Measurements from ENCODE around the gene SLC5A12.

Gene SLC5A12, protein sequence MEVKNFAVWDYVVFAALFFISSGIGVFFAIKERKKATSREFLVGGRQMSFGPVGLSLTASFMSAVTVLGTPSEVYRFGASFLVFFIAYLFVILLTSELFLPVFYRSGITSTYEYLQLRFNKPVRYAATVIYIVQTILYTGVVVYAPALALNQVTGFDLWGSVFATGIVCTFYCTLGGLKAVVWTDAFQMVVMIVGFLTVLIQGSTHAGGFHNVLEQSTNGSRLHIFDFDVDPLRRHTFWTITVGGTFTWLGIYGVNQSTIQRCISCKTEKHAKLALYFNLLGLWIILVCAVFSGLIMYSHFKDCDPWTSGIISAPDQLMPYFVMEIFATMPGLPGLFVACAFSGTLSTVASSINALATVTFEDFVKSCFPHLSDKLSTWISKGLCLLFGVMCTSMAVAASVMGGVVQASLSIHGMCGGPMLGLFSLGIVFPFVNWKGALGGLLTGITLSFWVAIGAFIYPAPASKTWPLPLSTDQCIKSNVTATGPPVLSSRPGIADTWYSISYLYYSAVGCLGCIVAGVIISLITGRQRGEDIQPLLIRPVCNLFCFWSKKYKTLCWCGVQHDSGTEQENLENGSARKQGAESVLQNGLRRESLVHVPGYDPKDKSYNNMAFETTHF

DNA sequence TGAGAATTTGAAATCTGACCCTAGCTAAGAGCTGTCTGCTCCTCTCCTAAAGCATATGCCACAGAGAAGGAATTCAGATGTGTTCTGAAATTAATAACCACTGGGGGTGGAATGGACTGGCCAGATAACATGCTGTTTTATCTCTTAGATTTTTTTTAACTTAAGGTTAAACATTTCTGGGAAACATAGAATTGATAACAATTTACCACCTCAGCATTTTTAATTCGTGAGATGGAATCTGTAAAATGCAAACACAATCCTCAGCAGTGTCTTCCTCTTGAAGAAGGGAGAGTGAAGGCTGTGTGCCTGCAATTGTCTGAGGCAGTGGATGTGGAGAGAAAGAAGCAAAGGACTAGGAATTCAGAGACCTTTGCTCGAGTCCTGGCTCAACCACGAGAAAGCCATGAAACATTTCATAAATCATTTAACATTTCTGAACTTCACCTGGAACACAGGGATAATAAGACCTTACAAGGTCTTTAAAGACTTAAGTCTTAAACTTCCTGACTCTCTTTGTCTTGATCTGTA is at the start of gene SLC5A12:
Gene SLC5A12, minus strand, starts transcription at position 113 of the 528 bp plus-strand sequence. CDS start 346 bp downstream, outside the sequence.
- DNase-seq: no peak

DNA sequence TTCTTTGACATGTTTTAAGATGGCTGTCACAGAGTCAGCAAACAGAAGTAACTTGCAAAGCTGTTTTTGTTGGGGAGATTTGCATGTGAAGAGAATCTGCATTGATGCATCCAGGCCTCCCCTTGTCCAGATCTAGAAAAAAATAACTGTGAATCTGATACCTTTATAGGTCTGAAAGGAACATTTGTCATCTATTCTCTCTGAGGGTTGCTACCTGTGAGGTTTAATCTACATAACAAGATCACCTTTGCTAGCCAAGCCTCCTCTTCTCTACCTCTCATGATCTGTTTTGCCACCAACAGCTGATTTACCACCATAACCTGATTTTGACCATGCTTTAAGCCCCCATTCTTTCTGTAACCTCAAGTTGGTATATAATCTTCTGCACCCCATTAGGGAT is 47.2 kb upstream of the SLC5A12 start:
- DNase-seq: no peak

DNA sequence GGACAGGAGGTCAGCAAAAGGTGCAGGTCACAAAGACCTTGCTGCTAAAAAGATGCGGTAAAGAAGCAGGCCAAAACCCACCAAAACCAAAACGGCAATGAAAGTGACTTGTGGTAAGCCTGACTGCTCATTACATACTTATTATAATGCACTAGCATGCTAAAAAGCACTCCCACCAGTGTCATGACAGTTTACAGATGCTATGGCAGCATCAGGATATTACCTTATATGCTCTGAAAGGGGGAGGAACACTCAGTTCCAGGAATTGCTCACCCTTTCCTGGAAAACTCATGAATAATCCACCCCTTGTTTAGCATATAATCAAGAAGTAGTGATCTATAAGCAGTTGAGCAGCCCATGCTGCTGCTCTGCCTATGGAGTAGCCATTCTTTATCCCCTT is 45.2 kb upstream of the SLC5A12 start:
- DNase-seq: no peak

DNA sequence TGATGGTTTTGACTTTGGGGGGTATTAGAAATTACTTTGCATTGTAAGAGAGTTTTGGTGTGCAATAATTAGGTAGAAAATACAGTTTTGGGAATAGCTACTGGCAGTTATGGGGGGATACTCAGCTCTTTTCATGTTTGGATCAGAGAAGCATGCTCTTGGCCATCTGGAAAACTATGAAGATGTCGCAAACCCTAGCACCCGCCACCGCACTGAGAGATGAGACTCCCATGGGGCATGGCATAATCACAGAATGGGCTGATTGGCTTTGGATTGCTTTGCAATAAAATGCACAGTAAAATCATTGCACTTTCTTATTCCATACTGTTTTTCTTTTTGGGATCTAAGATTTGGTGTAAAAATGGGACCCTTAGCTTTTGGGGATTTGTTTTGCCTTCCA is 43.5 kb upstream of the SLC5A12 start:
- no peak for DNase-seq

DNA sequence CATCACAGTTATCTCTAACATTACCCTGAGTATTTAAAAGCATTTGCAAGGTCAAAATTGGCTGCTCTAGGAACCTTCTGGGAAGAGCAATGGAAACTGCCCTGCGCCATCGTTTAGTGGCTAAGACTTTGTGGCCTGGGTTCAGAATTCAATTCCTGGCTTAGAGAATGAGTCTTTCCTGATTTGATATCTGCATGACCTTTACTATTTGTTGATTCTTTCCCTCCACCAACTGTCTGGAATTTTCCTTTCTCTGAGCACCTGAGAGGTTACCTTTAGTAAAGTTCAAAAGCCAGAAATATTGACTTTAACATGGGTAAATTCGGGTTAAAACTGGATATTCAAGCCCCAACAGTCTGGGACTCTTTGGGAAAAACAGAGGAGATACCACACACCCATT is 43.0 kb upstream of the SLC5A12 start:
- DNase-seq: no peak

DNA sequence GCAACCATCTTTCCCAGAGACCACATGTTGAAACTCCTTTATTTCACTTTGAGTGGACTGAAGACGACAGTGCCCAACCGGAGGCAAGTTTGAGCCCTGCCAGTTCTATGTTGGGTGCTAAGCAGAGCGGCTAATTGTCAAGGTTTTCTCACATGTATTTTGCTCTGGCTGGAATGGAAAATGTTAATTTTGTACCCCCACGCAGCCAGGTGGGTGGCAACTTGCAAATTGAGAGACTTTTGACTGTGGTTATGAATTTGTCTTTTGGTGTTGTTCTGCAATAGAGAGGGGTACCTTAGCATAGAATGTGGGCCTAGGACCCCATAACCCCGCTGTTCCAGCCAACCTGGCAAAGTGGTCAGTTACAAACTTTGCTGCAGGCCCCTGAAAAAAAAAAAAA is 42.5 kb upstream of the SLC5A12 start:
- DNase-seq: no peak

DNA sequence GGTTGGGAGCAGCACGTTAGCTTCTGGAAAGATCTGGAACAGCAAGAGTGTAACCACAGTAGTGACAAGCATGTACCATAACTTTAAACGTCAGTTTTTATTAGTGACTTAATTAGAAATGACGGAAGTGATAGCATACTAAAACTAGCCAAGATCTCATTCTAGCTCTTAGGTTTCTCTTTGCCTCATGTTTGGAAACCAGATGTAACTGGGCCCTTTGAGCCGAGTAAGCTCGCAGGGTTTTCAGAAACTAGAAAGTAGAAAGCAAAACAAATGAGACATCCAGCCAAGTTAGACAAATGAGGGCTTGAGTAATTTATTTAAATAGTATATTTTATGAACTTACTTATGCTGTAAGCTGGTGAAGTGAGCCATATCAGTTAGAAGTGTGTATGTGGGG is 40.2 kb upstream of the SLC5A12 start:
- no peak for DNase-seq

DNA sequence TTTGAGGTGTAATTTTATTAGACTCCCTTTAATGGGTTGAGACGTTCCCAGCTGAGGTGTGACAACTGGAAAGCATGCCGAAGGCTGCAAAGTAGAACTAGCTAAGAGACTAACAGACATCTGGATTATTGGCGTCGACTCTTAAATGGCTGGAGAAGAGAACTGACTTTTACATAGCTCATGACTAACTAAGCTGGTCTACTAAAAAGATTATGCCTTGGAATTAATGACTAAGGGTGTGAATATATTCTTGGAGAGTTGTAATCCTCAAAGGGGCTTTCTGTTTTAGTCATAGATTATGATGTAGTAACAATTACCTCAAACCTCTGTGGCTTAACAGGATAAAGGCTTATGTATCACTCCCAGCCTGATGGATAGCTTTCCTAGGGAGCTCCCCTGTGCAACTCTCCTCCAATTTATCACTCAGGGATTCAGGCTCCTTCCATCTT is 39.5 kb upstream of the SLC5A12 start:
- DNase-seq: no peak

DNA sequence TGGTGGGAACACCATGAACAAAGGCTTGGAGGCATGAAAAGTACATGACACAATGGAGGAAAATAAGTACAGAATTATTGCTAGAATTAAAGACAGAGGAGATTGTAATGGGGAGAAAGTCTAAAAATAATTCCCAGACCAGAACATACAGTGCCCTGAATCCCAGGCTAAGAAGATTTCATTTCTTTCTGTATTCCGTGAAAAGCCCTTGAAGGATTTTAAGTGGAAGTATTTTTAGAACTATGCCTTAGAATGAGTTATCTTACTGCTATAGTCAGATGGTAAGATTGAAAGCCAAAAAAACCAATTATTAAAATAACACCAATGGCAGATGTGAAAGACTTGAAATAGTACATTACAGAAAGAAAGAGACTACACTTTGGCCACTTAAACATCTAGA is 36.1 kb upstream of the SLC5A12 start:
- DNase-seq: no peak

DNA sequence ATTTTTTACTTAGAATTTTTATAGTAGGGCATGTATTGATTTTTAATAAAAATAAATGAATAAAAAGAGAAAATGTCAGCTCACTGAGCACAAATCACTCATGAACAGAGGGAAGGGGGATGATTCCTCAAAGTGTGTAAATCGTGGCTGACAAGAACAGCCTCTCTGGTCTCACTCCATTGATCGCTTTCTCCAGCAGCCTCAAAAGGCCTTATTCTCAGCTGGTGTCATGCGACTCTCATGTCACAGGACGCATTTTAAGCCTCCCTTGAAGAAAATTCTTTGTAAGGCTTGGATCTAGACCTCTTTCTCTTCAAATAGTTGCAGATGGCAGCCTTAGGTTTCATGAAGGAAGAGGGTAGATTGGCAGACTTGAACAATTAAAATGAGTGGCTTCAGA is 33.9 kb upstream of the SLC5A12 start:
- DNase-seq: no peak

DNA sequence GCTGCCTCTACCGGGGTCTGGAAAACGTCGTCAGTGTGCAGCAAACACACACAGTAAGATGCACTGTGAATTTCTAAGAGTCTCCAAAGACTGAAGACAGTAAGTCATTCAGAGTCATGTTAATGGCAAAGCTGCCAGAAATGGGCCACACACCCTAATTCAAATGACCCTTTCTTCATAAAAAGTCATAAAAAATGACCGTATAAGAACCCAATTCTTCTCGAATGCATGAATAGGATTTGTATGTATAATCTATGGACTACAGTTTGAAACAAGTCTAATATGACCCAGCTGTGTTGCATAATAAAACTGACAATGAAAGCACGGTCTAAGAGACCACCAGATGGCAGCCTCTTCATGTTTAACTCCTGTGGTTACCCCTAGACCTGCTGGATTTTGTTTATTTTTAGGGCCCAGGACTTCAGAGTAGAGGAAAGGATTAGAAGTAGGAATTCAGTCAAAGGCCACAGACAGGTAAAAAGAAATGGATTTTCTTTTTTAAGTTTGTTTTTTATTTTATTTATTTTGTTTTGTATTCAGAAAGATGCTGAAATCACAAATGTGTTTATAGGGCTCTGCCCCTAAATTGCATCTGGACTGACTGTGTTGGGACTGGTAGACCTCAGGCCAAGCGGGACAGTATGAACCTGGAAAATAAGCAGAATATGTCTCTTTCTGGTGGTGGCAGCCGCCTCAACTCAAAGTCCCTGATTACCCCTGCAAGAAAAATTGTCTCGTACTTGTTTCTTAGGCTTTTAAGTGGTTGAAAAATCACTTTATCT is 32.1 kb upstream of the SLC5A12 start:
- DNase-seq: no peak

DNA sequence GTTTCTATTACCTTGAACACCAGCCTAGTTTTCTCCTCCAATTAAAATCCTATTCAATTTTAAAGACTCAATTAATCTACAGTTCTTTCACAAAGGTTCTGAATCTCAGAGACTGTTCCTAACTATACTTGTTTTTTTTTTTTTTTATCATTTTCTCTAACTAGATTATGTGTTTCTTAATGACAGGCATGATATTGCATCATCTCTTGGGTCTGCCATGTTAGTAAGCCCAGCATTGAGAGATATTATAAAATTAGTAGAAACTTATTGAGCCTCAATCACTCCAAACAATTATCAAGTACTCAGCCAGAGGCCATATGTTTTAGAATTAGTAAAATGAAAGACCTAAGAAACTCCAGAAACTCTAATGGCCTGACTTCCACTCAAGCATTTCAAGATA is 28.1 kb upstream of the SLC5A12 start:
- no peak for DNase-seq

DNA sequence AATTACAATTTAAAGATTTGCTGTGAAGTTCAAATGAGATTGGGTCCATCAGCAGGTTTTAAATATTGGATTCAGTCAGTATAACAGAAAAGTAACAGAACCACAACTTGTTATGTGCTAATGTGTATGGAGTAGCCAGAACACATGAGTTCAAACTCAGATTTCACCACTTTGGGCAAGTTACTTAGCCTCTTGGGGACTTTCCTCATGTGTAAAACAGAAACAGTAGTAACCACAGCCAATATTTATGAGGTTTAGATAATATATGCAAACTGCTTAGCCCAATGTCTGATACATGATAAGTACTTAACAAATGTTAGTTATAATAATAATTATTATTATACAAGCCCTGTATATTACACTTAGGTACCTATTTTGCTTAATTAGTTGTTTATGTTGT is 21.8 kb upstream of the SLC5A12 start:
- no peak for DNase-seq

DNA sequence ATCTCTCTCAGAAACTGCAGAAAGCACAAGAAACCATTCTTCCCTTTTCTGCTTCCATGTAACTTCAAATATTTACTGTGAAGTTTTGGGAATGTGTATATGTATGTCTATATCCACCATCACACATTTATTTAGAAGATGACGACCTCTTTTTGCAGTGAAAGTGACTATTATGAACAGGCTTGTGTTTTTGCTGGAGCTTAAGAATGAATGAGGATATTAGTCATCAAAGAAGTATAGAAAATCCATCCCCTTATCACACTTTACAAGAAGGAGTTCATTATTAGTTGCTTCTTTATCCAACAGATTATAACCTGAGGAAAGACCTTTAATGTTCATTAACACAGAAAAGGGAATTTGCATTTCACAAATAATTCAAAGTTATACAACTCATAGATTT is 21.1 kb upstream of the SLC5A12 start:
- no peak for DNase-seq

DNA sequence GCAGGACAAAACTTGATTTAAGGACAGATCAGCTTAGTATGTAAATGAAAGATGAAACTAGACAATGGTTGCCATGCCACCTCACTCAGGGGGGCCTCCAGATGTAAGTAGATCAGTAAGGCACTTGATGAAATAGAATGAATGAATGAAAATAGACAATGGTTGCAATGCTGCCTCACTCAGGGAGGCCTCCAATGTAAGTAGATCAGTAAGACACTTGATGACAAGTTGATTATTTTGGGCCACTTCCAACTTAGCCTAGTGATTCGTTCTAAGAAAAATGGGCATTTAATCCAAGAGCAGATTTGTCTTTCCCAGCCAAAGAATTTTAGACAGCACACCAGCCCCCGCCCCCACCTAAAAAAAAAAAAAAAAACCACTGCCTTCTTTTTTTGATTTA is 19.2 kb upstream of the SLC5A12 start:
- no peak for DNase-seq

DNA sequence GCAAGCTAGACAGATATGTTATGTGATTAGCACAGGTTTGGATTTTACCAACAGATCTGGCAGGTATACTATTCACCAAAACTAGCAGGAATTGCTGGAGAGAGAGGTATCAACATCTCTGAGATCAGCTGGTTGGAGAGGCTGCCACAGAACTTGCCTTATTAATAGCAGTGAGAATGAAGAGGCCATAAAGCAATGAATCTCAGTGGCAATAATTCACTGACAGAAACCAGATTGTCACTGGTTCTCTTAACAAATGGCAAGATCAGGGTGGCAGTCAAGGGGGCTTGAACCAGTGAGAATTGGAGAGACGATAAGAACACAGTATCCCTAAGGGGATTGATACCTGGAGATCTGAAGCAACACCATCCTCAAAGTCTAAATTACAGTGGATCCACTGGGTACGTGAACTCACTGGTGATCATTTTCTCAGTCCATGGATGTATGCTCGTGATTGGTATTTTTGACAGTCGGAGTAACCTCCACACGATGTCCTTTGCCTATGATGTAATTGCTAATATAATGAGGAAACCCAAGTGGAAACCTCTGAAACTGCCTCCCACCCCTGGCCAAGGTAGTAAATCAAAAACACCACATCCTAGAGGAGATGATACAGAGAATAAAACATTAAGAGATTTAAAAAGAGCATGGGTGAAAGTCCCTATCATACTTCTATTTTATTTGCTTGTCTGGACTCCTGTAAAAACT is 17.7 kb upstream of the SLC5A12 start:
- no peak for DNase-seq

DNA sequence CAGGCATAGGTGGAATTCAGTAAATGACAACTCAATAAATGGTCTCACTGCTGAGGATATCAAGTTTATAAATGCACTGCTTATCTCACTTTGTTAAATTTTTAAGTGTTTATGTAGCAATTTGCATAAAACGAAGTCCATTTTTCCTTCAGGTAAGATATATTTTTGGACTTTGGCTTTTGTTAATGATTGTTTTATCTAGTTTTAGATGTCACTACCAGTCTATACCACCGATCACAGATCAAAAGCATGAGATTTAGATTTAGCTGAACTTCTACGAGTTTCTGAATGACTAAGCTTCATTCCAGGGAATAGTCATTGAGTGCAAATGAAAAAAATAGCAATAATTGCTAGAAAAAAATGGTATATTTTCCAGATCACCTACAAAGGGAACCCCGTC is 12.8 kb upstream of the SLC5A12 start:
- no peak for DNase-seq

DNA sequence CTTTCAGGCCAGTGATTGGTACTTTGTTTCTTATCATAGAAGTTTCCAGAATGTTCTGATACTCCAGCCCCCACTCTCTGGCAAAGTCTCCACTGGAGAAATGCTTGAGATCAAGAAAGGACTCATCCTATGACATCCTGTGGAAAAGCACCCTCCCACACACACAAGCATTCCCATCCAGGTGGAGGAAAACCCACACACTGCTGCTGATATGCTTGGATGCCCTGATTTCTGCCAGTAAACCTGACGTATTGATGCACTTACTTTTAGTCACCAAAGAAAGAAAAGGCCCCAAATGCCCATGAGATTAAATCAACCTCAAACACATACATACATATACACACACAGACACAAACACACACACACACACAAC is 9.2 kb upstream of the SLC5A12 start:
- no peak for DNase-seq

DNA sequence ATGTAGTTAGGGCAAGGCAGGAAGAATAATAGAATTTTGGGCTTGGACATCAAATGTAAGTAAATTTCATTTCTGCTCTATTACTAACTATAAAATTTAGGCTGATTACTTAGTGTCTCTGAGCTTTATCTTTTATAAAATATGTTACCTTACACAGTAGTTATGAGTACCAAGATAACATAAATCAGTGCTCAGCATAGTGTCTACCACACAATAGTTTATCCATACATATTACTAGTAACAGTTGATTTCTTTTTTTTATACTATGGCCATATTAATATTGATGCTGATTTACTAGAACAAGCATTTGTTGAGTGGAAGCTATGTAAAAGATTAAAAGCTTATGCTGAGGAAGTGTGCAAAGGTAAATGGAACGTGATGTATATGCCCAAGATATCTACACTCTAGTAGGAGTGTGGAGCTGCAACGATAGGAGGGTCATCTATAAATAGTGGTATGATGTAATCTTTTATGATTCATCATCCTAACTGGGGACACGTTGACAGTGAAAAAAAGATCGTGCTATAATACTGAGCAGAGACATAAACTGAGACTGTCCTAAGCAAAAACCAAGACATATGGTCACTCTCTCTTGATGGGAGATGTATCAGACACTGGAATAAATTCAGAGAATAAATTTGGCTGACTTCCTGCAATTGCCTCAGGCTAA is 8.7 kb upstream of the SLC5A12 start:
- no peak for DNase-seq

DNA sequence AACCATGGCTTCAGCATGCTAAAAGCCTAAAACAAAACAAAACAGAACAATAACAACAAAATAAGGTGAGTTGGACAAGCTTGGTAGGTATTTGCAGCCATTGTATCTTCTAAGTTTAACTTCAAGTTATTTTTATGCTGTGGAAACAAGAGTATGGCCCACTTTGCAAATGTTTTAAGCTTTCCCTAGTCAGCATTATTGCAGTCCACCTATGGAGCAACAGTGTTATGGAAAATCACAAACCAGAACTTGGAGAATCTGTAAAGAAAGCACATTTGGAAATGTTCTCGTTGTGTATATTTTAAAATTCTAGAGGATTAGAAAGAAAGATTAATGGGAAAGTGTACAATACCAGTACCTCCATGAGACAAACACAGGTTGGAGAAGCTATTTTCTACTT is 7.4 kb upstream of the SLC5A12 start:
- DNase-seq: no peak

DNA sequence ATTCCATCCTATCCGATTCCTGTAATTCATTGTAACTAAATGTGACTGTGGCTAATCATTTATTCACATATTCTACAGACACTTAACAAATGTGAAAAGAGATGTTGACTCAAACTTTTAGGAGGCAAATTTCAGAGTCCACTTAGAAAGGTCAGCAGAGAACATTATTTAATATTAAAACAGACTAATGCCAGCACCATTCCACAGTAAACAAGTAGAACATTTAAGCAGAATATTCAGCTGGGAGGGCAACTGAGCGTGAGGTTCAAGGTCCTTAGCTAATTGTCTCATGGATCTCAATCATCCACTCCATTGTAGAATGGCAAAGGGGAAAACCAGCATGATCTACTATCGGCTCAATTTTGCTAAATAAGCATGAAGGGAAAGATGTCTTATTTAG is 5.1 kb upstream of the SLC5A12 start:
- DNase-seq: no peak

DNA sequence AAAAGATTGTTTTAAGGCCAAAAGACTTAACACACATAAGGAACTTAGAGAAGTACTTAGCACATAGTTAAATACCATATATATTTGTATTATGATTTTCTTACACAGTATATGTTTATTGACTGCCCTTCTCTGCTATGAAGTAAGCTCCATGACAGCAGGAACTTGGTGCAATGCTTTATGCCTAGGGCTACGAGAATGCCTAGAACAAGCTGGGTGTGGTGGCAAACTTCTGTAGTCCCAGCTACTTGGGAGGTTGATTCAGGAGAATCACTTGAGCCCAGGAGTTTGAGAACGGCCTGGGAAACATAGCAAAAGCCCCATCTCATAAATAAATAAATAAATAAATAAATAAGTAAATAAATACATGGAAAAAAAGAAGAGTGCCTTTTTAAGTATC is 1.9 kb downstream of the SLC5A12 start:
- DNase-seq: no peak
